ENCODE data around the gene SDCBP2. TPM values are rescaled to one million over a fixed set of nuclear protein-coding genes. Genes with fewer than 3 reads are reported as not detected.

SDCBP2 gene
- total RNA-seq, 1 experiment from 2014 or later = 3.3 TPM

GRCh38 chr20:1345030-1345755, 16.3 kb upstream of the SDCBP2 start:
- POLR2A ChIA-PET = interaction anchor here (1.3 kb wide), 1 partner anchor 18 kb away, joined by 3 read pairs; no protein-coding TSS in a partner anchor
- CTCF ChIA-PET = interaction anchor here (0.6 to 1.4 kb wide), 3 partner anchors 32 to 159 kb away, joined by 3 to 5 read pairs (median 4); no protein-coding TSS in a partner anchor
- H3K27me3 Mint-ChIP-seq (ENCODE audit: low read depth) = peaks cover 15% of the 10 kb centered on the region
- no peaks in the 10 kb centered on the region for H3K4me1 Mint-ChIP-seq
- no peak overlapping the region for H3K27ac Mint-ChIP-seq
- peaks cover 12% of the 10 kb centered on the region for H3K36me3 Mint-ChIP-seq
- no peak overlapping the region for H3K4me3 Mint-ChIP-seq
- no peak for DNase-seq (ENCODE audit: low spot score)
- TF ChIP-seq JUN (CRISPR knock-in tag; IDR thresholded peaks at IDR 0.05) (no peak), ZBTB21 (CRISPR knock-in tag; IDR thresholded peaks at IDR 0.05; ENCODE audit: borderline replicate concordance) (no peak), RELA (CRISPR knock-in tag; IDR thresholded peaks at IDR 0.05; ENCODE audit: borderline replicate concordance) (no peak), ZNF425 (CRISPR knock-in tag; conservative IDR thresholded peaks at IDR 0.05) (no peak), PREB (CRISPR knock-in tag; IDR thresholded peaks at IDR 0.05; ENCODE audit: borderline replicate concordance) (no peak), FOXK1 (CRISPR knock-in tag; IDR thresholded peaks at IDR 0.05) (no peak), ERG (CRISPR knock-in tag; IDR thresholded peaks at IDR 0.05) (no peak), PRRX2 (CRISPR knock-in tag; IDR thresholded peaks at IDR 0.05) (no peak), NFYB (CRISPR knock-in tag; conservative IDR thresholded peaks at IDR 0.05; ENCODE audit: low read depth) (no peak), ZNF416 (CRISPR knock-in tag; IDR thresholded peaks at IDR 0.05) (no peak), EMX1 (CRISPR knock-in tag; IDR thresholded peaks at IDR 0.05) (no peak), JAZF1 (CRISPR knock-in tag; IDR thresholded peaks at IDR 0.05) (no peak), CTCF (IDR thresholded peaks at IDR 0.05) (no peak), ETV6 (CRISPR knock-in tag; IDR thresholded peaks at IDR 0.05) (no peak), ZBTB43 (CRISPR knock-in tag; IDR thresholded peaks at IDR 0.05) (no peak), KAT7 (CRISPR knock-in tag; IDR thresholded peaks at IDR 0.05; ENCODE audit: borderline replicate concordance) (no peak), SP1 (CRISPR knock-in tag; conservative IDR thresholded peaks at IDR 0.05) (no peak), E2F1 (CRISPR knock-in tag; IDR thresholded peaks at IDR 0.05) (no peak), ATF1 (CRISPR knock-in tag; IDR thresholded peaks at IDR 0.05) (no peak), MLX (CRISPR knock-in tag; IDR thresholded peaks at IDR 0.05) (no peak)
- peaks cover 27% of the 10 kb centered on the region for H3K9me3 Mint-ChIP-seq
- ATAC-seq = no peak
